H9 (cell line): Measurements from ENCODE around the gene CPNE8. TPM values are rescaled to one million over a fixed set of nuclear protein-coding genes. Genes with fewer than 3 reads are reported as not detected.

ENCODE experiments used
- DNase-seq: peaks from one replicate; pipeline ENCODE4 v3.0.0-alpha.2; 2017
- H2AFZ ChIP-seq: one replicate; pipeline ENCODE4 v1.6.1; 2013; ENCODE audit warnings: mild to moderate bottlenecking, low read length, control low read depth, moderate library complexity
- H2AK5ac ChIP-seq: 2 replicates; pipeline ENCODE4 v1.6.1; 2013; ENCODE audit warnings: low read length, control low read depth, mixed read lengths; ENCODE audit not compliant: insufficient read length
- H2BK120ac ChIP-seq: one replicate; pipeline ENCODE4 v1.6.1; 2013; ENCODE audit warnings: low read depth, mild to moderate bottlenecking, low read length, control low read depth, inconsistent platforms; ENCODE audit not compliant: poor library complexity, severe bottlenecking
- H2BK12ac ChIP-seq: 2 replicates; pipeline ENCODE4 v1.6.1; 2013; ENCODE audit warnings: low read length, control low read depth, mixed read lengths, low read depth; ENCODE audit not compliant: insufficient read length
- H2BK15ac ChIP-seq: 2 replicates; pipeline ENCODE4 v1.6.1; 2013; ENCODE audit warnings: low read depth, low read length, control low read depth
- H2BK20ac ChIP-seq: one replicate; pipeline ENCODE4 v1.6.1; 2013; ENCODE audit warnings: low read depth, mild to moderate bottlenecking, low read length, control low read depth, inconsistent platforms; ENCODE audit not compliant: poor library complexity, severe bottlenecking
- H2BK5ac ChIP-seq: 2 replicates; pipeline ENCODE4 v1.6.1; 2013; ENCODE audit warnings: low read length, control low read depth, mixed read lengths; ENCODE audit not compliant: insufficient read length
- H3K14ac ChIP-seq: 2 replicates; pipeline ENCODE4 v1.6.1; 2013; ENCODE audit warnings: low read length, control low read depth; ENCODE audit not compliant: insufficient read depth
- H3K18ac ChIP-seq: 2 replicates; pipeline ENCODE4 v1.6.1; 2013; ENCODE audit warnings: low read depth, mild to moderate bottlenecking, mixed read lengths, low read length, control low read depth; ENCODE audit not compliant: insufficient read length
- H3K23ac ChIP-seq: 2 replicates; pipeline ENCODE4 v1.6.1; 2013; ENCODE audit warnings: low read length, control low read depth, mixed read lengths, low read depth; ENCODE audit not compliant: insufficient read length
- H3K23me2 ChIP-seq: 2 replicates; pipeline ENCODE4 v1.6.1; 2013; ENCODE audit warnings: low read depth, mild to moderate bottlenecking, mixed read lengths, low read length, control low read depth; ENCODE audit not compliant: insufficient read length, poor library complexity, severe bottlenecking
- H3K27ac ChIP-seq: 2 replicates; pipeline ENCODE4 v1.5.1; 2013; ENCODE audit warnings: low read length, control low read depth, mixed read lengths, low read depth; ENCODE audit not compliant: insufficient read length
- H3K27me3 ChIP-seq: 2 replicates; pipeline ENCODE4 v1.6.1; 2013; ENCODE audit warnings: low read length, control low read depth, inconsistent platforms; ENCODE audit not compliant: insufficient read depth
- H3K4ac ChIP-seq: 2 replicates; pipeline ENCODE4 v1.6.1; 2013; ENCODE audit warnings: low read depth, mild to moderate bottlenecking, control low read depth, inconsistent platforms, low read length, moderate library complexity
- H3K4me1 ChIP-seq: 2 replicates; pipeline ENCODE4 v1.6.1; 2013; ENCODE audit warnings: low read length, control low read depth, inconsistent platforms; ENCODE audit not compliant: insufficient read depth
- H3K4me2 ChIP-seq: 2 replicates; pipeline ENCODE4 v1.6.1; 2013; ENCODE audit warnings: low read length, control low read depth, mixed read lengths; ENCODE audit not compliant: insufficient read length, insufficient read depth
- H3K56ac ChIP-seq: 2 replicates; pipeline ENCODE4 v1.6.1; 2013; ENCODE audit warnings: low read depth, mild to moderate bottlenecking, mixed read lengths, low read length, control low read depth; ENCODE audit not compliant: insufficient read length
- H3K79me1 ChIP-seq: 2 replicates; pipeline ENCODE4 v1.6.1; 2013; ENCODE audit warnings: low read depth, mild to moderate bottlenecking, moderate library complexity, low read length, control low read depth, inconsistent platforms; ENCODE audit not compliant: insufficient read depth, poor library complexity, severe bottlenecking
- H3K79me2 ChIP-seq: 2 replicates; pipeline ENCODE4 v1.6.1; 2013; ENCODE audit warnings: low read length, control low read depth, inconsistent platforms; ENCODE audit not compliant: insufficient read depth
- H3K9ac ChIP-seq: 2 replicates; pipeline ENCODE4 v1.6.1; 2013; ENCODE audit warnings: low read length, control low read depth, mixed read lengths; ENCODE audit not compliant: insufficient read length; ENCODE audit errors: extremely low read depth
- H3K9me3 ChIP-seq: one replicate; pipeline ENCODE4 v1.6.1; 2013; ENCODE audit warnings: low read depth, low read length, inconsistent platforms; ENCODE audit not compliant: control insufficient read depth
- H3T11ph ChIP-seq: one replicate; pipeline ENCODE4 v1.6.1; 2013; ENCODE audit warnings: mild to moderate bottlenecking, low read length, control low read depth, inconsistent platforms
- H4K20me1 ChIP-seq: one replicate; pipeline ENCODE4 v1.6.1; 2013; ENCODE audit not compliant: control insufficient read depth, insufficient read length, insufficient read depth
- H4K5ac ChIP-seq: 2 replicates; pipeline ENCODE4 v1.6.1; 2013; ENCODE audit warnings: low read depth, mild to moderate bottlenecking, mixed read lengths, low read length, control low read depth; ENCODE audit not compliant: insufficient read length
- H4K8ac ChIP-seq: replicated peaks from 2 replicates; pipeline ENCODE4 v1.6.1; 2013; ENCODE audit warnings: low read length, control low read depth, mixed read lengths, low read depth; ENCODE audit not compliant: insufficient read length
- H4K91ac ChIP-seq: 2 replicates; pipeline ENCODE4 v1.6.1; 2013; ENCODE audit warnings: low read depth, mild to moderate bottlenecking, moderate library complexity, mixed read lengths, low read length, control low read depth; ENCODE audit not compliant: insufficient read length
- H3K27ac Mint-ChIP-seq, 3 experiments: 2 replicates in 2 of 3; 3 replicates in 1 of 3; pipeline ENCODE4 v1.8.0; 2020 to 2021; ENCODE audit warnings: mixed read lengths in 3 of 3, mild to moderate bottlenecking in 1 of 3, moderate library complexity in 1 of 3
- H3K27me3 Mint-ChIP-seq: 2 replicates; pipeline ENCODE4 v1.8.0; 2021; ENCODE audit warnings: low read depth, mild to moderate bottlenecking, moderate library complexity, mixed read lengths
- H3K36me3 Mint-ChIP-seq, 3 experiments: 2 replicates in 2 of 3; 3 replicates in 1 of 3; pipeline ENCODE4 v1.8.0; 2020 to 2021; ENCODE audit warnings: low read depth in 3 of 3, mixed read lengths in 3 of 3; ENCODE audit not compliant: insufficient read depth in 1 of 3
- H3K4me1 Mint-ChIP-seq, 2 experiments: 2 replicates each; pipeline ENCODE4 v1.8.0; 2020; ENCODE audit warnings: mixed read lengths in 2 of 2
- H3K4me3 Mint-ChIP-seq, 2 experiments: 2 replicates in 1 of 2; 3 replicates in 1 of 2; pipeline ENCODE4 v1.8.0; 2020 to 2021; ENCODE audit warnings: mild to moderate bottlenecking in 2 of 2, mixed read lengths in 2 of 2, moderate library complexity in 1 of 2
- H3K9me3 Mint-ChIP-seq, 2 experiments: 2 replicates in 1 of 2; 3 replicates in 1 of 2; pipeline ENCODE4 v1.8.0; 2020; ENCODE audit warnings: mild to moderate bottlenecking in 2 of 2, mixed read lengths in 2 of 2, moderate library complexity in 1 of 2
- CTCF ChIP-seq: fragments of 200-600 bp; sonication (generic); conservative IDR thresholded peaks from 3 replicates; pipeline ENCODE4 v1.8.0; 2021; ENCODE audit warnings: antibody characterized with exemption, mild to moderate bottlenecking
- WGBS: extraction: QIAGEN DNeasy Blood & Tissue Kit; methylation state at CpG from one replicate; pipeline ENCODE4 v1.1.7; 2013; ENCODE audit warnings: missing lambda C conversion rate, low lambda C conversion rate, mixed read lengths; ENCODE audit not compliant: insufficient read length; ENCODE audit errors: extremely low coverage; 5-methylcytosine and 5-hydroxymethylcytosine counted together
- total RNA-seq: library from RNA; stranded (reverse); gene quantifications from 2 replicates; pipeline ENCODE4 v1.2.1, GENCODE V29; 2021

Gene CPNE8
- total RNA-seq, 1 experiment from 2014 or later, result 1.9 TPM

GRCh38 chr12:38872156-38872555 is 33.2 kb downstream of the CPNE8 start:
- Mint-ChIP-seq H3K27ac (no peak overlapping the region), H3K4me1 (peaks cover 0 to 2% of the 10 kb centered on the region in 2 experiments; a peak in 2 of 4 replicates), H3K9me3 (no peaks in the 10 kb centered on the region), H3K4me3 (no peak overlapping the region), H3K36me3 (peaks cover 0 to 5% (median 3%) of the 10 kb centered on the region in 3 experiments; a peak in 3 of 7 replicates), H3K27me3 (no peaks in the 10 kb centered on the region)
- H3K9ac ChIP-seq, result no peak overlapping the region
- H4K20me1 ChIP-seq, result no peaks in the 10 kb centered on the region
- no peak for DNase-seq
- H3K27me3 ChIP-seq, result no peaks in the 10 kb centered on the region
- no peak overlapping the region for H3K14ac ChIP-seq
- no peak overlapping the region for H2BK5ac ChIP-seq
- no peak overlapping the region for H4K5ac ChIP-seq
- no peak overlapping the region for H3K23ac ChIP-seq
- H3K27ac ChIP-seq, result no peak overlapping the region
- no peaks in the 10 kb centered on the region for H3K79me2 ChIP-seq
- H3K4ac ChIP-seq, result no peak overlapping the region
- no CpG with 5 or more reads among the region's 2 CpGs for WGBS
- no peaks in the 10 kb centered on the region for H3K23me2 ChIP-seq
- TF ChIP-seq CTCF, result no peak
- no peak overlapping the region for H2BK20ac ChIP-seq
- H3K4me2 ChIP-seq, result no peak overlapping the region
- H3T11ph ChIP-seq, result no peak overlapping the region
- no peak overlapping the region for H3K18ac ChIP-seq
- no peak overlapping the region for H4K8ac ChIP-seq
- H2BK120ac ChIP-seq, result no peak overlapping the region
- no peak overlapping the region for H2BK12ac ChIP-seq
- H3K56ac ChIP-seq, result no peak overlapping the region
- no peaks in the 10 kb centered on the region for H3K4me1 ChIP-seq
- no peak overlapping the region for H2BK15ac ChIP-seq
- H2AFZ ChIP-seq, result no peak overlapping the region
- no peaks in the 10 kb centered on the region for H3K79me1 ChIP-seq
- no peak overlapping the region for H4K91ac ChIP-seq
- H3K9me3 ChIP-seq, result no peaks in the 10 kb centered on the region
- no peak overlapping the region for H2AK5ac ChIP-seq
